Epithelial cell of proximal tubule (primary cell): Measurements from ENCODE around the gene RNU5D-1. TPM values are rescaled to one million over a fixed set of nuclear protein-coding genes. Genes with fewer than 3 reads are reported as not detected.

ENCODE experiments used
- DNase-seq: peaks from one replicate; pipeline ENCODE4 v3.0.0-alpha.2; 2011; ENCODE audit warnings: low read depth
- H3K4me3 ChIP-seq: 2 replicates; pipeline ENCODE4 v1.5.1; 2011; ENCODE audit warnings: low read depth, mild to moderate bottlenecking, low read length
- total RNA-seq: library from RNA; depleted of rRNA; stranded (reverse); fragments of >200 nt; gene quantifications from 2 replicates; pipeline ENCODE4 v1.2.3, GENCODE V29; 2015
- TF ChIP-seq, protein P1 (sequence below): conservative IDR thresholded peaks from 2 replicates; pipeline ENCODE4 v1.5.1; 2012; ENCODE audit warnings: low read depth, mild to moderate bottlenecking, low read length

RNU5D-1 gene
- total RNA-seq, 1 donor from 2014 or later, result not detected

DNA sequence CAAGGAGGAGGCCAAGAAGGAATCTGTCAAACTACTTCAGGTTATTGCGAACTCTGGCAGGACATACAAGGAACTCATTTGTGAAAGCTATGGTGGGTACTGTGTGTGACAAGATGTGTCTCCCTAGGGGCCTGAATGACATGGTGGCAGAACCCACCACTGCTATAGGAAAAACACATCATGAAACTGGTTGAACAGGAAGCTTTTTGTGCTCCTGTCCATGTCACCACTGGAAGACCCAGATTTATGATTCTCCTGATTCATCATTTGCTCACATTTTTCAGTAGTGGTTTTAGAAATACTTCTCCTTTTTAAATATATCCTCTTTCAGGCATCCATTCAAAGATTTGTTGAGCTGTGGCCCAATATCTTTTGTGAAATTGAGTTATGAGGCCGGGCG, 32.8 kb downstream of the RNU5D-1 start:
- DNase-seq, result no peak
- TF ChIP-seq, protein P1, sequence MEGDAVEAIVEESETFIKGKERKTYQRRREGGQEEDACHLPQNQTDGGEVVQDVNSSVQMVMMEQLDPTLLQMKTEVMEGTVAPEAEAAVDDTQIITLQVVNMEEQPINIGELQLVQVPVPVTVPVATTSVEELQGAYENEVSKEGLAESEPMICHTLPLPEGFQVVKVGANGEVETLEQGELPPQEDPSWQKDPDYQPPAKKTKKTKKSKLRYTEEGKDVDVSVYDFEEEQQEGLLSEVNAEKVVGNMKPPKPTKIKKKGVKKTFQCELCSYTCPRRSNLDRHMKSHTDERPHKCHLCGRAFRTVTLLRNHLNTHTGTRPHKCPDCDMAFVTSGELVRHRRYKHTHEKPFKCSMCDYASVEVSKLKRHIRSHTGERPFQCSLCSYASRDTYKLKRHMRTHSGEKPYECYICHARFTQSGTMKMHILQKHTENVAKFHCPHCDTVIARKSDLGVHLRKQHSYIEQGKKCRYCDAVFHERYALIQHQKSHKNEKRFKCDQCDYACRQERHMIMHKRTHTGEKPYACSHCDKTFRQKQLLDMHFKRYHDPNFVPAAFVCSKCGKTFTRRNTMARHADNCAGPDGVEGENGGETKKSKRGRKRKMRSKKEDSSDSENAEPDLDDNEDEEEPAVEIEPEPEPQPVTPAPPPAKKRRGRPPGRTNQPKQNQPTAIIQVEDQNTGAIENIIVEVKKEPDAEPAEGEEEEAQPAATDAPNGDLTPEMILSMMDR, result no peak
- no peak overlapping the region for H3K4me3 ChIP-seq

DNA sequence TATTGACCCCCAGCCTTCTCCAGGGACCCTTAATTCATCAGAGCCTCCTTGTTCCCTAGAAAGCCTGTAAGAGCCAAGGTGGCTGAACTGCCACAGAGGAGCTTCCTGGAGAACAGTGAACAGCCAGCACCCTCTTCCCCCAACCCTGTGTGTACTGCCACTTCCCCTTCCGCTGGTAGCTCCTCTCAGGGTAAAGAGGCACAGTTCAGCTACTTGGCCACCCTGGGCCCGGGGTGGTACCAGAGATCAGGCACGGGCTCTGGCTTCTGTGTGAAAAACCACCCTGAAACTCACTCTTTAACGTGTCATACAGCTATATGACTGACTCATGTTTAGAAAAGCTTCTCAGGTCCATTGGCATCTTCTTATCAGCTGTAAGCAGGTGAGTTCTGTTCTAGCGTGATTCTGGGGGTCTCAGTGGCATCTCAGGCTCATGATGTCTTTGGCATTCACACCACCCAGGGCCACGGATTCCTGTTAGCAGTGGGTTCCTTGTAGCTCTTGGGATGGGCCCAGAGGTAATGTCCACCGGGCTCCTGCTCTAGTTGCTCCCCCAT, 34.1 kb downstream of the RNU5D-1 start:
- H3K4me3 ChIP-seq, result no peak overlapping the region
- DNase-seq, result no peak
- TF ChIP-seq, protein P1, result no peak

DNA sequence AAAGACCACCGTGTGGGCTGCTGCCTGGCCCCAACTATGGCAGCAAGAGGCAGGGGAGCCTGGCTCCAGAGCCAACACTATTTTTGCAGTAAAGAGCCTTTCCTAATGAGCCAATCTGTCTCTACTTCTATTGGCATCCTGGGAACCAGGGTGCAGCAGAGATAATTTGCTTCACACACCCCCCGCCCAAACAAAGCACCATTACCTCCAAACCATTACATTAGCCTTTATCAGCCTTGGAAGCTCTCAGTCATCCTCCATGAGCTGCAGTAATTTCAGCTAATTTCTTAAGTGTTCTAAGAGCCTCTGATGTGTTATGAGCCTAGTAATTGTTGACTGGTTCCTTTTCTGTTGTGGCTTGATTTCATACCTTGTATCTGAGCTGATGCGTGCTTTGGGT, 34.9 kb downstream of the RNU5D-1 start:
- TF ChIP-seq, protein P1, result no peak
- DNase-seq, result no peak
- no peak overlapping the region for H3K4me3 ChIP-seq

DNA sequence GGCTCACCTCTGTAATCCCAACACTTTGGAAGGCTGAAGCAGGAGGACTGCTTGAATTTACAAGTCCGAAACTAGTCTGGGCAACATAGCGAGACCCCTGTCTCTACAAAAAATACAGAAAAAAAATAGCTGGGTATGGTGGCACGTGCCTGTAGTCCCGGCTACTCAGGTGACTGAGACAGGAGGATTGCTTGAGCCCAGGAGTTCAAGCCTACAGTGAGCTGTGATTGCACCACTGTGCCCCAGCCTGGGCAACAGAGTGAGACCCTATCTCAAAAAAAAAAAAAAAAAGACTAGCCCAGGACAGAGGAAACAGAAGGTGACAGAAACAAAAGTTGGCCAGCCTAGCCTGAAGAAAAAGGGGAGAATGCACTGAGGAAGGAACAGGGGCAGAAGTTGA, 35.3 kb downstream of the RNU5D-1 start:
- DNase-seq, result no peak
- no peak overlapping the region for H3K4me3 ChIP-seq
- TF ChIP-seq, protein P1, result no peak

DNA sequence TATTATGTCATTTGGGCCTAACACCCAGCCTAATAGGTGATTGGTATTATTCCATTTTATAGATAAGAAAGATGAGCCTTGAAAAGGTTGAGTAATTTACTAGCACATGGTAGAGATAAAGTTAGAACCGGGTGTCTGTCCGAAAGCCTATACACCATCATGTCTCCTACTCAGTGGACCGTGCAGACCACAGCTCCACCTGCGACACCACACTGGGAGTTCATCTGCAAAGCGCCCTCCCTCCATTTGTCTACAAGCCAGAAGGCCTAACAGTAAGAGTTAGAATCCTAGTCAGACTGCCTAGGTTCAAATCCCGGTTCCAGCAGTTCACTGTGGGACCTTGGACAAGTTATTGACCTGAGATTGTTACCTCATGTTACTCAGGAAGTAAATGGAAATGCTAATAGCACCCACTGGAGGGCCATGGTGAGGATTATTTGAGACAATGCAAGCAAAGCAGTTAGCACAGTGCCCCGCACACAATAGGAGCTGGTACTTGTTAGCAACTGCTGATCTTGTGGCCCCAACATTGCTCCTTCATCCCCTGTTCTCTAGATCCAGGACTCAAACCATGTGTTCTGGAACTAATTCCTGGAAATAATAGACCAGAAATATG, 36.0 kb downstream of the RNU5D-1 start:
- TF ChIP-seq, protein P1, result no peak
- H3K4me3 ChIP-seq, result no peak overlapping the region
- DNase-seq, result no peak

DNA sequence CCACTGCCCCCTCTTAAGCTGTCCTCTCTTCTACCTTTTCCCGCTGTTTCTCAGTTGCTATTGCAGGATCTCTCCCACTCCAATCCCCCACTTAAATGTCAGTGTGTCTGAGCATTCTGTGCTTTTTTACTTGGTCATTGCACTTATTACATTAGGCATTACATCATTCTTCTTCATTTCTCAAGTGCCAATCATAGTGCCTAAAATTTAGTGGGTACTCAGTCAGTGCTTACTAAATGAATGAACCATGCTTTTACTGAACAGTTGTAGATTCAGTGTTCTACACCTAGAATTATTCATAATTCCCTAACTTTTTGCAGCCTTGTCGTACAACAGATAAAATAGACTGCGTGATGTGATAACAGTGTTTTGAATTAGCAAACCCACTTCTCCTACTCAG, 37.1 kb downstream of the RNU5D-1 start:
- no peak for DNase-seq
- no peak overlapping the region for H3K4me3 ChIP-seq
- TF ChIP-seq, protein P1, result no peak

DNA sequence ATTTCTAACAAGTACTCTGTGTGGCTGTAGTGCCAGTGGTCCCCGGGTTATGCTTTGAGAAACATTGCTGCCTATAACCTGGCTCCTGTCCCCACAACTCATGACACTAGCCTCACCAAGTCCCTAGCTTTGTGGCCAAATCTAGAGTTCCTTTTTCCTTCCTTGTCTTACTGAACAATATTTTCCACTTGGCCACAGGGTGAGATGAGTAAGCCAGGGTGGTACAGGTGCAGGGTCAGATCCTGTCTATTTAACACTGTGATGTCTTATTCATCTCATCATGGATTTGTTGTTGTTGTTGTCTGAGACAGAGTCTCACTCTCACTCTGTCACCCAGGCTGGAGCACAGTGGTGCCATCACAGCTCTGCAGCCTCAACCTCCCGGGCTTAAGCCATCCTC, 37.8 kb downstream of the RNU5D-1 start:
- no peak for DNase-seq
- TF ChIP-seq, protein P1, result no peak
- H3K4me3 ChIP-seq, result no peak overlapping the region
